GM12873 (cell line): ENCODE data around the gene GRK2.

Experiments used
- TF ChIP-seq, protein P1 (sequence below): IDR thresholded peaks from 2 replicates; pipeline ENCODE4 v1.5.1; 2012; ENCODE audit warnings: low read depth, mild to moderate bottlenecking, moderate library complexity, low read length, control low read depth; ENCODE audit not compliant: insufficient read depth; ENCODE audit errors: missing control alignments

Gene GRK2

DNA sequence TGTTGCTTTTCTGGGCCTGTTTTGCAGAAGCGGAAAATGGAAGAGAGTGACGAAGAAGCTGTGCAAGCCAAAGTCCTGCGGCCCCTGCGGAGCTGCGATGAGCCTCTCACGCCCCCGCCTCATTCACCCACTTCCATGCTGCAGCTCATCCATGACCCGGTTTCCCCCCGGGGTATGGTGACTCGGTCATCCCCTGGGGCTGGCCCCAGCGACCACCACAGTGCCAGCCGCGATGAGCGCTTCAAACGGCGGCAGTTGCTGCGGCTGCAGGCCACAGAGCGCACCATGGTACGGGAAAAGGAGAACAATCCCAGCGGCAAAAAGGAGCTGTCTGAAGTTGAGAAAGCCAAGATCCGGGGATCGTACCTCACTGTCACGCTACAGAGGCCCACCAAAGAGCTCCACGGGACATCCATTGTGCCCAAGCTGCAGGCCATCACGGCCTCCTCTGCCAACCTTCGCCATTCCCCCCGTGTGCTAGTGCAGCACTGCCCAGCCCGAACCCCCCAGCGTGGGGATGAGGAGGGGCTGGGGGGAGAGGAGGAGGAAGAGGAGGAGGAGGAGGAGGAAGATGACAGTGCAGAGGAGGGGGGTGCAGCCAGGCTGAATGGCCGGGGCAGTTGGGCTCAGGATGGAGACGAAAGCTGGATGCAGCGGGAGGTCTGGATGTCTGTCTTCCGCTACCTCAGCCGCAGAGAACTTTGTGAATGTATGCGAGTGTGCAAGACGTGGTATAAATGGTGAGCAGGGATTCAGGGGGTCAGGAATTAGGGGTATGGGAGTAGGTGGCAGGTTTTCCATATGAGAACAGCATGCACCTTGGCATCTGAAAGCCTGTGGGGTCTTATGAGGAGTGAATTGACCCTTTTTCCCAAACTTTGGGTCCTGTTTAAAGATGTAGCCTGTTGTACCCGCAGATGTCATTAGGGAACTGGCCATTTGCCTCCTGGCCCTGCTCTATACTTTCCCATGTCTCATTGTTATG is 15.9 kb upstream of the GRK2 start:
- TF ChIP-seq, protein P1, sequence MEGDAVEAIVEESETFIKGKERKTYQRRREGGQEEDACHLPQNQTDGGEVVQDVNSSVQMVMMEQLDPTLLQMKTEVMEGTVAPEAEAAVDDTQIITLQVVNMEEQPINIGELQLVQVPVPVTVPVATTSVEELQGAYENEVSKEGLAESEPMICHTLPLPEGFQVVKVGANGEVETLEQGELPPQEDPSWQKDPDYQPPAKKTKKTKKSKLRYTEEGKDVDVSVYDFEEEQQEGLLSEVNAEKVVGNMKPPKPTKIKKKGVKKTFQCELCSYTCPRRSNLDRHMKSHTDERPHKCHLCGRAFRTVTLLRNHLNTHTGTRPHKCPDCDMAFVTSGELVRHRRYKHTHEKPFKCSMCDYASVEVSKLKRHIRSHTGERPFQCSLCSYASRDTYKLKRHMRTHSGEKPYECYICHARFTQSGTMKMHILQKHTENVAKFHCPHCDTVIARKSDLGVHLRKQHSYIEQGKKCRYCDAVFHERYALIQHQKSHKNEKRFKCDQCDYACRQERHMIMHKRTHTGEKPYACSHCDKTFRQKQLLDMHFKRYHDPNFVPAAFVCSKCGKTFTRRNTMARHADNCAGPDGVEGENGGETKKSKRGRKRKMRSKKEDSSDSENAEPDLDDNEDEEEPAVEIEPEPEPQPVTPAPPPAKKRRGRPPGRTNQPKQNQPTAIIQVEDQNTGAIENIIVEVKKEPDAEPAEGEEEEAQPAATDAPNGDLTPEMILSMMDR = no peak

DNA sequence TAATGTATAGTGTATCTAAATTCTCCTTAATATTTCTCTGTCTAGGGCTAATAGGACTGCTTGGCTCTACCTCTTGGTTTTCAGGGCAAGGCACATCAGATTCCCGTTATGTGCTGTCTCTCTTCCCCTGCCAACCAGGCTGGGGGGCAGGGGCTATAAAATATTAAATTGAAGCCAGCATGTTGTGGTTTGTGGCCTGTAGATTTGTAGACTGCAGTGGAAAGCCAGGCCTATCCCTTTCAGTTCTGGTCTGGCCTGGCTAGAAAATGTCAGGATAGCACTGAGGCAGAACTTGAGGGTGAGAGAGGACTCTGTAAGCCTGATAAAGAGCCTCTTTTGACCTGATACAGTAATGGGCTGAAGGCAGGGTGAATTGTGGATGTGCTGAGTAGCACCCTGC is 14.4 kb upstream of the GRK2 start:
- TF ChIP-seq, protein P1 = no peak

DNA sequence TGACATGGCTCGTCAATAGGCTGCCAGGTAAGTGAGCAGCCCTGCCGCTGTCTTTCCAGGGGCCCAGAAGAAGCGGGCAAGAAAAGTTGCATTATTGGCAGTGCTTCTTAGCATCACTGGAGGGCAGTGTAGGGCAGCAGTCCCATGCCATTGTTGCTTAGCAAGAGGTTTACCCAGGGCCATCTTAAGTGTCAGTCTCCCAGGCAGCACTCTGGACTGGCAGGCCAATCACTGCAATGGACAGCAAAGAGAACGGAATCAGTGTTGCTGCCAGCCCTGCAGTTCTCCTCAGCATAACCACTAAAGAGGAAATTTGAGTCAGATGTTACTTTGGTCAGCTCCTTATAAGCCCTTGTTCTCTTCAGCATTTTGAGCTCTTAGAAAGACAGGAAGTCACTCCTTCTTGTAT is 13.4 kb upstream of the GRK2 start:
- TF ChIP-seq, protein P1 = peak; percentile 52

DNA sequence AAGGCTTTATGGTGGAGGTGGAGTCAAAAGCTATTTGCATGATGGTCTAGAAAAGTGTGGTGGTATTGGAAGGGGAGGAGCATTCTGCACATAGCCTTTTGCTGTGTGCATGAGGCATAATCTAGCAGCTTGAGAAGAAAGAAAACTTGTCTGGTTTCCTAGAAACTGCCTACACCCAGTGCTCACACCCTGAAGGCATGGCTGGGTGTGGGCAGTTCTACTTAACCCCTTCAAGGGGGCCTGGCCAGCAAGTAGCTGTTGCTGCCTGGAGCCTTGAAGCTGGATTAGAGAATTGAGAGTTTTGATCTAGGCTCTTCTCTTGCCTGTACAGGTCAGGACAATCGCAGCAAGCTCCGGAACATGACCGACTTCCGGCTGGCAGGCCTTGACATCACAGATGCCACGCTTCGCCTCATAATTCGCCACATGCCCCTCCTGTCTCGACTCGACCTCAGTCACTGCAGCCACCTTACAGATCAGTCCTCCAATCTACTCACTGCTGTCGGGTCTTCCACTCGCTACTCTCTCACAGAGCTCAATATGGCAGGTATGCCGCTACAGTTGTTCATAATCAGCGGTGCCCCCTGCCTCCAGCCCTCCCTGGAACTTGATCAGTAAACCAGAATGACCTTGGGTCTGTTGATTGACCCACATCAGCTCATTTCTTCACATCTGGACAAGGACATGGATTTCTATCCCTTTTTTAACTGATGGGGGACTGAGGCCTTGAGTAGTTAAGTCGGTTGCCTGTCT is 12.2 kb upstream of the GRK2 start:
- TF ChIP-seq, protein P1 = no peak

- TF ChIP-seq, protein P1 = no peak
These were observed 11.5 kb upstream of the GRK2 start for GRCh38 chr11:67254798-67255197.

DNA sequence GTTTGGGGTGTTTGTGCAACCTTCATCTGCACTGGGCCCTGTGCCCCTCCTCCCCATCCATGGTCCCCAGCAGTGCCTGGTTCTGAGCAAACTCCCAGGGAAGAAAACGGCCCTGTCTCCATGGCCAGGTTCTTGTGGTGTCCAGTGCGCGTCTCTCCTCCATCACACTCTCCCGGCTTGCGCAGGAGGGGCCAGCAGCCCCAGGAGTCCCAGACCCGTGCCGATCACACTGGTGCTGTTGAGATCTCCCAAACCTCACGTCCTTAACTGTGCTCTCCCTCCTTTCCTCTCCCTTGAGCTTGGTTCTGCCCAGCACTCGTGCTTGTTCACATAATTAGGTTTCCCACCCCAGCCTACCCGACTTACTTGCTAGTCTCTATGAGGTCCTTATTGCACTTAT is 10.9 kb upstream of the GRK2 start:
- TF ChIP-seq, protein P1 = no peak

- TF ChIP-seq, protein P1 = no peak
These were observed 10.4 kb upstream of the GRK2 start for GRCh38 chr11:67255864-67256263.
